Endometrial microvascular endothelial cells (primary cell): Measurements from ENCODE around the gene SLC12A5. TPM values are rescaled to one million over a fixed set of nuclear protein-coding genes. Genes with fewer than 3 reads are reported as not detected.

Experiments used
- in situ Hi-C: cut with HindIII; loops from 2 replicates; pipeline ENCODE4 v1.10.0; 2017; ENCODE audit warnings: low sequenced_read_pairs, low pct_unique_long_range_greater_than_20kb; ENCODE audit errors: inconsistent ontology term
- total RNA-seq: library from RNA; depleted of rRNA; stranded (reverse); fragments of >200 nt; gene quantifications from one replicate; pipeline ENCODE4 v1.2.3, GENCODE V29; 2015; ENCODE audit errors: inconsistent ontology term

Gene SLC12A5
- total RNA-seq, 1 donor from 2014 or later: not detected

- in situ Hi-C loops: no loop called here
These were observed 20.2 kb downstream of the SLC12A5 start for GRCh38 chr20:46049190-46049589.

DNA sequence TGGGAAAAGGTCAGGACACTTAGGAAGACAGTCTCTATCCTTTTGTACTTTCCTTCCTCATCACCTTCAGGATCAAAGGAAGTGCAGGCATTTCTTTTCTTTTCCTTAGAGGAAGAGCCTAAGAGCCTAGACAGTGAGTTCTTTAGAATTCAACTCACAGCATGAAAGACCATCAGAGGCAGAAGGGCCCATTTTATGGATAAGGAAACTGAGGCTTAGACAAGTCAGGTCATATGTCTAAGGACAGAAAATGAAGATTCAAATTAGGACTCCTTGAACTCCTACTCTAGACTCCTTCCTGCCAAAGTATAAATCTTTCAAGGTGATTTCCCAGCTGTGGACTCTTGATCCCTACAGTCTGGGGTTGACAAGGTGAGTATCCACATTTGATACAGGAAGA, 20.8 kb downstream of the SLC12A5 start:
- in situ Hi-C loops: no loop called here

GRCh38 chr20:46050444-46050843, 21.4 kb downstream of the SLC12A5 start:
- in situ Hi-C loops: no loop called here

DNA sequence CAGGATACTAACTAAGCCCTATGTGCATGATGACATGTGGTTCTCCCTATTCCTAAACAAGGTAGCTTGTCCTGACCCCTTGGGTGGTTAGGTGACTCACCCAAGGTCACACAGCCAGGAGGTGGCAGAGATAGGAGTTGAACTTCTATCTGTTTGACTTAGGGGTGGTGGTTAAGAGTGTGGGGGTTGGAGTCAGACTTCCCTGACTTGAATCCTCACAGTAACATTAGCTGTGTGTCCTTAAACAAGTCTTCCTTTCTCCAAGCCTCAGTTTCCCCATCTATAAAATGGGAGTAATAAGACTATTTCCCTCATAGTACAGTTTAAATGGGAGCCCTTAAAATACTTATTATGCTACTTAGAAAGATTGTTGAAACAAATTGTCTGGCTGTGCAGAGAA, 21.9 kb downstream of the SLC12A5 start:
- in situ Hi-C loops: no loop called here

DNA sequence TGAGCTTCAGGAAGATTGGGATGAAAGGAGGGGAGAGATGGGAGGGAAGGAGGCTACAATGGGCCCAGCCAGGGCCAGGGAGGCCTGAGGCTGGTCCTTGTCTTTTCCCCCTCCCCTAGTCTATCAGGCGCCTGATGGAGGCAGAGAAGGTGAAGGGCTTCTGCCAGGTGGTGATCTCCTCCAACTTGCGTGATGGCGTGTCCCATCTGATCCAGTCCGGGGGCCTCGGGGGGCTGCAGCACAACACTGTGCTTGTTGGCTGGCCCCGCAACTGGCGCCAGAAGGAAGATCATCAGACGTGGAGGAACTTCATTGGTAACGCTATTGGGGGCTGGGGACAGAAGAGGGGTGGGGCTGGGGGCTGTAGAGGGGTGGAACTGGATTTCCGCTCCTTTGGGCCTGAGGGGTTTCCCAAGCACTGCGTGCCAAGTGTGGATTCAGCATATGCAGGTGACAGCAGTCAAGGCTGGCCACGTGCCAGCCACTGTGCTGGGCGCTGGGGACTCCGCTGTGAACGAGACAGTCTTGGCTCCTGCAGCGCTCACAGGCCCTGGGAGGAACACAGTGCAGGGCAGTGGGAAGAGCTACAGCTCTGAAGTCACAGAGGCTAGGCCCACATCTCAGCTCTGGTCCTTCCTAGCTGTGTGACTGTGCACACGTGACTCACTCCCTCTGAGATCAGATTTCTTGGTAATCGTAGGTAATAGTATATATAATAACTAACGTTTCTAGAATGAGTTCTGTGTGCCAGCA, 22.7 kb downstream of the SLC12A5 start:
- in situ Hi-C loops: no loop called here

- in situ Hi-C loops: no loop called here
These were observed 24.4 kb downstream of the SLC12A5 start for GRCh38 chr20:46053416-46053815.

GRCh38 chr20:46054606-46055005, 25.6 kb downstream of the SLC12A5 start:
- in situ Hi-C loops: no loop called here

- in situ Hi-C loops: no loop called here
These were observed 26.3 kb downstream of the SLC12A5 start for GRCh38 chr20:46055269-46055668.

- in situ Hi-C loops: no loop called here
These were observed 27.2 kb downstream of the SLC12A5 start for GRCh38 chr20:46056027-46056833.

GRCh38 chr20:46056970-46057855, 28.2 kb downstream of the SLC12A5 start:
- in situ Hi-C loops: no loop called here

DNA sequence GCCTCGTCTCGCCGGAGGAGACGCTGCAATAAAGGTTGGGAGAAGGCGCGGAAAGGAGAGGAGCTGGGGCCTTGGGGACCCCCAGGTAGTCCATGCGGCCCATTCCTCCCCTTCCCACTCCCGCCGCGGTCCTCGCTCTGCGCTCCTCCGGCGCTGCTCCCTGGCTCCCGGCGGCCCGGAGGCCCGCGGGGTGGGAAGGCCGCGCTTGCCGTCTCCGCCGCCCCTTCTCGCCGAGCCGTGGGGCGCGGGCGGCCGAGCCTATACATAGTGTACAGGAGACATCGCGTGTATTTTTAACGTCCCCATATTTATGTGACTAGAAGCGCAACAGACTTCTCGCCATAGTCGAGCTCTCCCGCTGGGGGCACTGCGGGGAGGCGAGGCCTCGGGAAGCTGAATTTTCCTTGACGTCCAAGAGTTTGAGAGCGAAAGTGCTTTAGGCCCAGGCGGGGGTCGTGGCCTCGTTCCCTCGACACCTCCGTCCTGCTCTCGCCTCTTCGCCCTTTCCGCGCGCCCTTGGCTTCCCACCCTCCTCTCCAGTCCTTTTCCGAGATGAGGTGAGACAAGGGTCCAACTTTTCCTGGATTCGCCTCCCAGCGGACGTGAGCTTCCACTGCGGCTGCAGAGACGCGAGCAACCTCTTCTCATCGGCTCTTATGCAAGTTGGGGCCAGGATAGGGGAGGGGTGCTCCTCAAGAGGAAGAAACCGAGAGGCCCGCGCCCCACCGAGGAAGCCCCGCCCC, 29.0 kb downstream of the SLC12A5 start:
- in situ Hi-C loops: no loop called here

GRCh38 chr20:46058599-46059281, 29.7 kb downstream of the SLC12A5 start:
- in situ Hi-C loops: no loop called here

- in situ Hi-C loops: no loop called here
These were observed 31.4 kb downstream of the SLC12A5 start for GRCh38 chr20:46060301-46060881.

- in situ Hi-C loops: no loop called here
These were observed 32.0 kb downstream of the SLC12A5 start for GRCh38 chr20:46060975-46061374.

DNA sequence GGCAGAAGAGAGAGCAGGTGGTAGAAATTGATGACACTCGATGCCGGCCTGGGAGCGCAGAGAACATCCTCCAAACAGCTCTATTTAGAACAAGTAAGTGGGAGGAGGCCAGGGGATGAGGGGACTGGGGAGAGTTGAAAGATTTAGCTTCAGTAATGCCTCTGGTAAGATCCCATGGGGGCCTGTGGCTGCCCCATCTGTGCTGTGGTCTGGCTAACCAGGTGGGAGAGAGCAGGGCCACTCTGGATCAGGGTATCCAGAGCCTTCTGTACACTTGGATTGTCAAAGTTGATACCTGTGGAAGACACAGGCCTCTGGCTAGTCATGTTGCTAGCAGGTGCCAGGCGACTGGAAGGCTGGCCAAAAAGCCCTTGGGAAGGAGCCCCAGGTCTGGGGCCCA, 33.1 kb downstream of the SLC12A5 start:
- in situ Hi-C loops: no loop called here

DNA sequence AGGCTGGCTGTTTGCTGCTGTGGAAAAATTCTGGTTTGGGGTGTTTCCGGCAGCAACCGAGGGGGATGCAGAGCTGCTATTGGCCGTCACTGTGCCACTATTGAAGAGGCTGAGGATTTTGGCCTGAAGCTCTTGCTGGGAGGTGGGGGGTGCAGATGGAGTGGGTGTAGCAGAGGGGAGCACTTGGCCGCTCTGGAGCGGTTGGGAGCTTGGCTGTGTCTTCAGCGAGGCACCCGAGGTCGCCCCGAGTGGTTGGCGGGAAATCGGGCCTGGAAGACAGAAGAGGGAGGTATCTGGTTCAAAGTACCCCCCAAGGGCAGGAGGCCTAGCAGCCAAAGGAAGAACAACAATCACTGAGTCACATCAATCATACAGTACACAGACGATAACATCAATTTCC, 33.6 kb downstream of the SLC12A5 start:
- in situ Hi-C loops: no loop called here

GRCh38 chr20:46063151-46063550, 34.1 kb downstream of the SLC12A5 start:
- in situ Hi-C loops: no loop called here

GRCh38 chr20:46063652-46064054, 34.6 kb downstream of the SLC12A5 start:
- in situ Hi-C loops: no loop called here
